ENCODE data around the gene HSF5. TPM values are rescaled to one million over a fixed set of nuclear protein-coding genes. Genes with fewer than 3 reads are reported as not detected.

Gene HSF5
- total RNA-seq, 1 experiment from 2014 or later: not detected

GRCh38 chr17:58491510-58492045, 3.4 kb upstream of the HSF5 start:
- Histone ChIP-seq H2BK5ac (ENCODE audit: insufficient read length, low read length) (no peak overlapping the region), H4K20me1 (ENCODE audit: control insufficient read depth, insufficient read depth, insufficient read length) (no peaks in the 10 kb centered on the region), H2BK12ac (ENCODE audit: insufficient read length, low read depth, low read length) (no peak overlapping the region), H4K91ac (ENCODE audit: insufficient read length, low read depth, low read length) (no peak overlapping the region), H3K27me3 (ENCODE audit: insufficient read depth, low read length) (no peaks in the 10 kb centered on the region), H3T11ph (ENCODE audit: low read length) (no peak overlapping the region), H3K27ac (ENCODE audit: insufficient read length, low read depth, low read length) (no peak overlapping the region), H3K9me3 (ENCODE audit: control insufficient read depth, low read depth, low read length) (no peaks in the 10 kb centered on the region), H3K79me2 (ENCODE audit: insufficient read depth, low read length) (no peaks in the 10 kb centered on the region; the same call in 1 of the 2 replicates), H4K5ac (ENCODE audit: insufficient read length, low read depth, low read length) (no peak overlapping the region), H2AFZ (ENCODE audit: low read length) (no peak overlapping the region), H3K4ac (ENCODE audit: low read depth, low read length) (no peak overlapping the region), H3K23me2 (ENCODE audit: insufficient read length, low read depth, low read length, poor library complexity, severe bottlenecking) (no peaks in the 10 kb centered on the region), H3K4me2 (ENCODE audit: insufficient read depth, insufficient read length, low read length) (no peak overlapping the region), H3K18ac (ENCODE audit: insufficient read length, low read depth, low read length) (no peak overlapping the region), H3K4me1 (ENCODE audit: insufficient read depth, low read length) (no peaks in the 10 kb centered on the region), H2BK20ac (ENCODE audit: low read depth, low read length, poor library complexity, severe bottlenecking) (no peak overlapping the region), H3K79me1 (ENCODE audit: insufficient read depth, low read depth, low read length, poor library complexity, severe bottlenecking) (no peaks in the 10 kb centered on the region), H2AK5ac (ENCODE audit: insufficient read length, low read length) (no peak overlapping the region), H4K8ac (replicated peaks; ENCODE audit: insufficient read length, low read depth, low read length) (no peak overlapping the region), H2BK15ac (ENCODE audit: low read depth, low read length) (no peak overlapping the region), H3K9ac (ENCODE audit: extremely low read depth, insufficient read length, low read length) (no peak overlapping the region), H3K56ac (ENCODE audit: insufficient read length, low read depth, low read length) (no peak overlapping the region), H2BK120ac (ENCODE audit: low read depth, low read length, poor library complexity, severe bottlenecking) (no peak overlapping the region), H3K23ac (ENCODE audit: insufficient read length, low read depth, low read length) (no peak overlapping the region), H3K14ac (ENCODE audit: insufficient read depth, low read length) (no peak overlapping the region)
- no peaks in the 10 kb centered on the region for H3K9me3 Mint-ChIP-seq
- no peak overlapping the region for H3K4me3 Mint-ChIP-seq
- DNase-seq: no peak
- H3K4me1 Mint-ChIP-seq: no peaks in the 10 kb centered on the region
- WGBS (ENCODE audit: extremely low coverage, insufficient read length, low lambda C conversion rate): no CpG with 5 or more reads among the region's 6 CpGs
- no peaks in the 10 kb centered on the region for H3K27me3 Mint-ChIP-seq (ENCODE audit: low read depth)
- TF ChIP-seq CTCF (conservative IDR thresholded peaks at IDR 0.05): no peak
- no peak overlapping the region for H3K27ac Mint-ChIP-seq
- H3K36me3 Mint-ChIP-seq (ENCODE audit: insufficient read depth in 1 of 3, low read depth in 3 of 3): peaks cover 44 to 75% (median 71%) of the 10 kb centered on the region in 3 experiments

All from H9 (cell line).